Sigmoid colon (tissue), 7 donors: ENCODE data around the gene CSTF2. TPM values are rescaled to one million over a fixed set of nuclear protein-coding genes. Genes with fewer than 3 reads are reported as not detected.

ENCODE experiments used
- DNase-seq: peaks from one replicate; pipeline ENCODE4 v3.0.0-alpha.2; 2019
- H3K27ac ChIP-seq, 4 donors: fragments of 200-600 bp; sonication (generic); one replicate each; pipeline ENCODE4 v1.5.1; 2016 to 2019; ENCODE audit warnings: mild to moderate bottlenecking in 1 of 4
- H3K27me3 ChIP-seq, 3 donors: fragments of 200-600 bp; sonication (generic); one replicate each; pipeline ENCODE4 v1.5.1; 2019; ENCODE audit warnings: mild to moderate bottlenecking in 1 of 3
- H3K36me3 ChIP-seq, 4 donors: fragments of 200-600 bp; sonication (generic); one replicate each; pipeline ENCODE4 v1.5.1; 2016 to 2019
- H3K4me1 ChIP-seq, 4 donors: fragments of 200-600 bp; sonication (generic); one replicate each; pipeline ENCODE4 v1.5.1; 2017 to 2019
- H3K4me3 ChIP-seq, 4 donors: fragments of 200-600 bp; sonication (generic); one replicate each; pipeline ENCODE4 v1.5.1; 2017 to 2019; ENCODE audit warnings: mild to moderate bottlenecking in 2 of 4, moderate library complexity in 1 of 4
- H3K9me3 ChIP-seq, 4 donors: fragments of 200-600 bp in 3 of 4; sonication (generic) in 3 of 4; one replicate each; pipeline versions ENCODE4 v1.5.1 to v1.6.1; 2013 to 2019
- CTCF ChIP-seq, 4 experiments: fragments of 450-650 bp in 3 of 4; fragments of 200-600 bp in 1 of 4; IDR thresholded peaks; one replicate each; pipeline ENCODE4 v1.5.1; 2016 to 2019; ENCODE audit warnings: antibody characterized with exemption in 4 of 4, mild to moderate bottlenecking in 3 of 4, moderate library complexity in 2 of 4
- EP300 ChIP-seq, 4 donors: sonication (generic); formaldehyde crosslinking; IDR thresholded peaks; one replicate each; pipeline ENCODE4 v1.6.1; 2017; ENCODE audit warnings: antibody characterized with exemption in 4 of 4
- POLR2A ChIP-seq, 2 donors: fragments of 450-650 bp; IDR thresholded peaks; one replicate each; pipeline ENCODE4 v1.6.1; 2016; ENCODE audit warnings: antibody characterized with exemption in 2 of 2, mild to moderate bottlenecking in 2 of 2, moderate library complexity in 2 of 2
- POLR2AphosphoS5 ChIP-seq, 4 donors: sonication (generic); formaldehyde crosslinking; IDR thresholded peaks; one replicate each; pipeline ENCODE4 v1.6.1; 2017; ENCODE audit warnings: antibody characterized with exemption in 4 of 4
- WGBS, 2 donors: extraction: QIAGEN DNeasy Blood & Tissue Kit; methylation state at CpG; one replicate each; pipeline ENCODE4 v1.1.7; 2013; 5-methylcytosine and 5-hydroxymethylcytosine counted together
- intact Hi-C: fragments of 100-400 bp; cut with DNase I; formaldehyde crosslinking; loops from one replicate; pipeline ENCODE4 v1.15.1; 2023
- polyA plus RNA-seq, 3 donors: library from polyadenylated mRNA; stranded (reverse); fragments of 200-250 nt; gene quantifications; one replicate each; pipeline ENCODE4 v1.2.3, GENCODE V29; 2013
- total RNA-seq, 4 donors: library from RNA; depleted of rRNA; stranded (reverse); fragments of >200 nt; gene quantifications; one replicate each; pipeline ENCODE4 v1.1.0, GENCODE V29; 2016
- donor health status: healthy with polysubstance abuse.
- donor health status: Bipolar disorder and iron deficiency.
- donor health status: healthy.

Gene CSTF2
- total and polyA plus RNA-seq, 7 donors, result 6.1 to 18.3 (median 8.6) TPM

- WGBS, 2 donors, result 8 to 10% methylated on average over 15 of the region's 15 CpGs
Measured at GRCh38 chrX:100819534-100819836, 706 bp upstream of the CSTF2 start.

GRCh38 chrX:100829730-100830129 lies 9.5 kb downstream of the CSTF2 start:
- intact Hi-C loops, result no loop called here
- 69 to 84% methylated on average over 2 of the region's 2 CpGs for WGBS, 2 donors
- Histone ChIP-seq H3K9me3 (no peaks in the 10 kb centered on the region), H3K36me3 (peaks cover 0 to 49% (median 0%) of the 10 kb centered on the region in 4 donors), H3K27me3 (no peaks in the 10 kb centered on the region), H3K4me1 (no peaks in the 10 kb centered on the region), H3K27ac (no peak overlapping the region), H3K4me3 (no peak overlapping the region)
- no peak for DNase-seq
- TF ChIP-seq POLR2AphosphoS5 (IDR thresholded peaks at IDR 0.05) (no peak), CTCF (IDR thresholded peaks at IDR 0.05) (no peak), POLR2A (IDR thresholded peaks at IDR 0.05) (no peak), EP300 (IDR thresholded peaks at IDR 0.05) (no peak)

More at GRCh38 chrX:100819534-100819836, 706 bp upstream of the CSTF2 start:
- intact Hi-C loops, result no loop called here
- no peak for DNase-seq
- H3K27me3 ChIP-seq, result no peaks in the 10 kb centered on the region
- H3K36me3 ChIP-seq, result peaks cover 0 to 14% (median 0%) of the 10 kb centered on the region in 4 donors
- TF ChIP-seq EP300 (IDR thresholded peaks at IDR 0.05) (no peak), POLR2AphosphoS5 (IDR thresholded peaks at IDR 0.05) (no peak), POLR2A (IDR thresholded peaks at IDR 0.05) (no peak), CTCF (IDR thresholded peaks at IDR 0.05) (no peak)
- H3K4me3 ChIP-seq, result peak overlapping the region; percentile 39 to 61 (median 57)
- H3K4me1 ChIP-seq, result peaks cover 0 to 6% (median 0%) of the 10 kb centered on the region in 4 donors
- H3K9me3 ChIP-seq, result no peaks in the 10 kb centered on the region
- peak overlapping the region; percentile 54 to 67 (median 64) for H3K27ac ChIP-seq

- intact Hi-C loops, result no loop called here
- no peaks in the 10 kb centered on the region for H3K27me3 ChIP-seq
- no peak overlapping the region for H3K4me3 ChIP-seq
- H3K27ac ChIP-seq, result no peak overlapping the region
- H3K36me3 ChIP-seq, result peaks cover 0 to 45% (median 0%) of the 10 kb centered on the region in 4 donors
- no peaks in the 10 kb centered on the region for H3K9me3 ChIP-seq
- no peak for TF ChIP-seq CTCF (IDR thresholded peaks at IDR 0.05)
- no peak for TF ChIP-seq POLR2A (IDR thresholded peaks at IDR 0.05)
- TF ChIP-seq EP300 (IDR thresholded peaks at IDR 0.05), result no peak
- no peak for TF ChIP-seq POLR2AphosphoS5 (IDR thresholded peaks at IDR 0.05)
- DNase-seq, result no peak
- no peaks in the 10 kb centered on the region for H3K4me1 ChIP-seq
- 82 to 89% methylated on average over 5 of the region's 5 CpGs for WGBS, 2 donors
Measured at GRCh38 chrX:100830143-100830542, 10.0 kb downstream of the CSTF2 start.

GRCh38 chrX:100830547-100830946 lies 10.4 kb downstream of the CSTF2 start:
- intact Hi-C loops, result no loop called here
- Histone ChIP-seq H3K4me1 (no peaks in the 10 kb centered on the region), H3K27me3 (no peaks in the 10 kb centered on the region), H3K4me3 (no peak overlapping the region), H3K36me3 (peaks cover 0 to 45% (median 0%) of the 10 kb centered on the region in 4 donors), H3K27ac (no peak overlapping the region), H3K9me3 (no peaks in the 10 kb centered on the region)
- no peak for TF ChIP-seq CTCF (IDR thresholded peaks at IDR 0.05)
- TF ChIP-seq POLR2A (IDR thresholded peaks at IDR 0.05), result no peak
- no peak for TF ChIP-seq EP300 (IDR thresholded peaks at IDR 0.05)
- no peak for TF ChIP-seq POLR2AphosphoS5 (IDR thresholded peaks at IDR 0.05)
- DNase-seq, result no peak
- 83 to 92% methylated on average over 9 of the region's 9 CpGs for whole genome bisulfite sequencing, 2 donors
